H4 (cell line): ENCODE measurements around the gene BIRC5. TPM values are rescaled to one million over a fixed set of nuclear protein-coding genes. Genes with fewer than 3 reads are reported as not detected.

Source experiments
- total RNA-seq: library from RNA; depleted of rRNA; stranded (reverse); fragments of >200 nt; shearing (Covaris generic); gene quantifications from 2 replicates; pipeline ENCODE4 v1.2.3, GENCODE V29; 2014; rRNA removed

The BIRC5 gene
- total RNA-seq, 1 experiment from 2014 or later = 157 TPM

Other genes with a start within 250 kb of the BIRC5 start
- 2.7 and 7.9 TPM in 2 replicates for gene TMC6, start 85.5 kb upstream of the BIRC5 start, total RNA-seq
- 0.02 TPM in 1 of 2 replicates, not detected in the other for gene TMC8, start 83.5 kb upstream of the BIRC5 start, total RNA-seq
- not detected in 2 replicates for gene C17orf99, start 67.9 kb upstream of the BIRC5 start, total RNA-seq
- 24.6 and 30.1 TPM in 2 replicates for gene SYNGR2, start 45.7 kb upstream of the BIRC5 start, total RNA-seq
- 188 and 253 TPM in 2 replicates for gene TK1, start 27.2 kb upstream of the BIRC5 start, total RNA-seq
- 24.5 and 33.1 TPM in 2 replicates for gene AFMID, start 26.9 kb upstream of the BIRC5 start, total RNA-seq
- gene TMEM235, start 17.4 kb downstream of the BIRC5 start, total RNA-seq = not detected in 2 replicates
- 29.2 and 43.0 TPM in 2 replicates for gene SOCS3, start 145.8 kb downstream of the BIRC5 start, total RNA-seq
- gene PGS1, start 164.4 kb downstream of the BIRC5 start, total RNA-seq = 20.4 and 27.5 TPM in 2 replicates